ENCODE results near the gene CCDC74B.
A peak's percentile ranks its signal among the peaks of the same experiment; 100 is the strongest.
"Not testable (repeated sequence)": the region's sequence is repeated elsewhere in the genome, so short reads cannot be mapped to it uniquely, and the experiment has no call there.

The CCDC74B gene

DNA sequence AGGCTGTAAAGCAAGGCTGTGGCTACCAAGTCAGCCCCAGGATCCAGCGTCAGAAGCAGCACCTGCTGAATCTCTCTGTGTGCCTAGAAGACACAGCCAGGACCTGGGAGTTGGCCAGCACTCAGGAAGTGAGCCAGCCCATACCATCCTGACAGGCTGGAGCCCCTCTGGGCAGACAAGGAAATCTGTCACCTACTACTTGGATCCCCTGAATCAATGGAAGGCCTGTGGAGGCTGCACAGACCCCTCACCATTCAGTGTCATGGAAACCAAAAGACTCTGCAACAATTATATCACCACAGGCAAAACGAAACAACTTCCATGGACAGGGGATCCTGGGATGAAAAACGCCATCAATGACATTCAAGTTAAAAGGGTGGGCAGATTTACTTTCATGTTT, 21.7 kb upstream of the CCDC74B start:
- not testable (repeated sequence) for DNase-seq (ENCODE audit: low read depth)

DNA sequence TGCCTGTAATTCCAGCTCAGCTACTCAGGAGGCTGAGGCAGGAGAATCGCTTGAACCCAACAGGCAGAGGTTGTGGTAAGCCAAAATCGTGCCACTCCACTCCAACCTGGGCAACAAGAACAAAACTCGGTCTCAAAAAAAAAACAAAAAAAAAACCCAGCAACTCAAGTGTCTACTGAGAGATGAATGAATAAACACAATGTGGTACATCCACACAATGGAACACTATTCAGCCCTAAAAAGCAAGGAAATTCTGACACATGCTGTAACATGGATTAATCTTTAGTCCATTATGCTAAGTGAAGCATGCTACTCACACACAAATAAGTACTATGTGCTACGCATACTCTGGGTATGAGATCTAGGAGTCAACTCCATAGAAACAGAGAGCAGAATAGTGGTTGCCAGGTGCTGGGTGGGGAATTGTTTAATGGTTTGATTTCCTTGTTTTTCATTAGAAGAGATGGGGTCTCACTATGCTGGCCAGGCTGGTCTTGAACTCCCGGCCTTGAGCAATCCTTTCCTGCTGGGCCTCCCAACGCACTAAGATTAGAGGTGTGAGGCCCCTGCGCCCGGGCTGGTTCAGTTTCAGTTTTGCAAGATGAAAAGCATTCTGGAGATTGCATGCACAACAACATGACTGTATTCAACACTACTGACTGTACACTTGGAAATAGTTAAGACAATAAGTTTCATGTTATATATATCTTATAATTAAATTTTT, 20.5 kb upstream of the CCDC74B start:
- no peak for DNase-seq (ENCODE audit: low read depth)

DNA sequence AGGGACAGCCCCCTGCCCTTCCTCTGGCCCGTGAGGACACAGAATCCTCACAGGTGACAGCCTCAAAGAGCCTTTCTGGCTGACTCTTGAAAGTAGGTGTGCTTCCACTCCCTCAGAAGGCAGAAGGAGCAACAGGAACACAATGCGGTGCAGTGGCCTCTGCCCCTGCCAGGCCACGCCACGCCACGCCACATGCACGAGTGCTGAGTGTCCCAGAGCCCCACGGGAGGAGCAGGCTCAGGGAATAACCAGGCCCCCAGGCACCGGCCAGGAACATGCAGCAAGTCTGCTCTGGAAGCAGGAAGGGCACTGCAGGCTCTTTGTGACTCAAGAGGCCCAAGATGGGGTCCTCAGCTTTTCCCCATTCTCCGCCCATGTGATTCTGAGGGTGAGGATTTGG, 18.1 kb upstream of the CCDC74B start:
- DNase-seq (ENCODE audit: low read depth) = no peak

DNA sequence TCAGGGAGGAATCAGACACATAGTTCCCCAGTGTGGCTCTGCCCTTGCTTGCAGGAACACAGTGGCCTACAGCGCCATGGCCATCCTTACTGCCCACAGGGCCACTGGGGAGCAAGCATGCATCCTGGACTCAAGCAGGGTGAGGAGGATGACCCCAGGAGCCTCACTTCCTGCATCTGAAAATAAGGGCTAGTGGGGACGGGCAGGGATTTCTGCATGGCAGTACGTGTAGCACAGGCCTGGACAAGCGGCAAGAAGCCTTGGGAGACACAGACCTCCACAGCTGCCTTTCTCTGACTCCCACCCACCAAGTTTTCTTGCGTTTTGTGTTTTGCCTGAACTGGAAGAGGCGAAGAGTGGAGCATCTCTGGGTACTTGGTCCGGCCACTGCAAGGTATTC, 17.6 kb upstream of the CCDC74B start:
- not testable (repeated sequence) for DNase-seq (ENCODE audit: low read depth)

DNA sequence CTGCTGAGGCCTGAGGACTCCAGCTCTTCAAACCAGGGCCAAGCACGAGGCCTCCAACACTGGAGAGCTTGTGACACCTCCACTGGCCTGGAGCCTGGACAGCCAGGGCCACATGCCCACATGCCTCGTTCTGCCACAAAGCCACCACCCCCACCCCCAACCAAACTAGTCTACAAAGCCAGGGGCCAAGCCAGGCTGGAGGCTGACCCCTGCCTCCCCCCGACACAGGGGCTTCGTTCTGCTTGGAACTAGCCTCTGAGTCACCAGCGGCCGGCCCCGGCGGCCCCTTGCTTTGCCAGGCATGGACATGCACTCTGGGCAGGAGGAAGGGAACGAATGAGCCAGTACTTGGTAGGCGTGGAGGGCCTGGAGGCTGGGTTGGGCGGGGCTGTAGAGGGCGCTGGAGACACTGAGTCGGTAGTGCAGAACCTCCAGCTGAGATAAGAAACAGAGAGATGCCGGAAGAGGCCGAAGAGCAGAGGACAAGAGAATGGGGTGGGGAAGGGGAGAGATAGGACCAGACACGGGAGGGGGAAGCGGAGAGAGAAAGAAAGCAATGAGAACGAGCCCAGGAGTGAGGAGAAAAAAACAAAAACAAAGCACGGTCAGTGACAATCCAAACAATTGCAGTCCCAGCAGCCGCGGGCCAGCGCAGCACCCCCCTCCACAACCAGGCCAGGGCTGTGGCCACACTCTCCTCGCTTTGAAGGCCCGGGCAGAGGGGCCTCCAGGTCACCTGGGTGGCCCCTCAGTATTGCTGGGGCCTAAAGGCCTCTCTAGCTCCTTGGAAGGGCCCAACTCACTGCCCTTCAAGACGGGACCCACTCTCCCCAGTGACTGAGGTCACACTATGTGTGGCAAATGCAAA, 16.2 kb upstream of the CCDC74B start:
- not testable (repeated sequence) for DNase-seq (ENCODE audit: low read depth)

DNA sequence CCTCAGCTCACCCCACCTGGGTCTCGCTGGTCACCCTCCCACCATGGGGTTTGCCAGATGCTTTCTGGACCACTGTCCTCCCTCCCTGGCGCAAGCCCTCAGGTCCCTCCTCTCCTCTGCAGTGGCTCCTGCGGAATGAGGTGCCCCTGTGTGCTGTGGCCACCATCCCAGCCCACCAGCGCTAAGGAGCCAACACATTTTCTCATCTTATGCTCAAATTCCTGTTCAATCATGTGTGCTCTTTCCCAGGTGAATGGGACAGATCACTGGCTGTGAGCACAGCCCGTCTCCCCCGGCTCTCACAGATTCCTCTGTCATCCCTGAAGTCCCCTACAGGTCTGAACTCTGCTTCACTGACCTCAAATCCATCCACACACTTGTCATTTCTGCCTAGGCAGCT, 15.2 kb upstream of the CCDC74B start:
- DNase-seq (ENCODE audit: low read depth) = no peak

DNA sequence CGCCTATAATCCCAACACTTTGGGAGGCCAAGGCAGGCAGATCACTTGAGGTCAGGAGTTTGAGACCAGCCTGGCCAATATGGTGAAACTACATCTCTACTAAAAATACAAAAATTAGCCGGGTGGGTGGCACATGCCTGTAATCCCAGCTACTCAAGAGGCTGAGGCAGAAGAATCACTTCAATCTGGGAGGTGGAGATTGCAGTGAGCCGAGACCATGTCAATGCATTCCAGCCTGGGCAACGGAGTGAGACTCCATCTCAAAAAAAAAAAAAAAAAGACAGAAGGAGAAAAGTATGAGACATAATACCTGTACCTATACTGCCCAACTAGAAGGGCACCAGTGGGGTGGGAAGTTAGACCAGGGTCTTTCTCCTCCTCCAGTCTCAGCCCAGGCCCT, 14.5 kb upstream of the CCDC74B start:
- not testable (repeated sequence) for DNase-seq (ENCODE audit: low read depth)

DNA sequence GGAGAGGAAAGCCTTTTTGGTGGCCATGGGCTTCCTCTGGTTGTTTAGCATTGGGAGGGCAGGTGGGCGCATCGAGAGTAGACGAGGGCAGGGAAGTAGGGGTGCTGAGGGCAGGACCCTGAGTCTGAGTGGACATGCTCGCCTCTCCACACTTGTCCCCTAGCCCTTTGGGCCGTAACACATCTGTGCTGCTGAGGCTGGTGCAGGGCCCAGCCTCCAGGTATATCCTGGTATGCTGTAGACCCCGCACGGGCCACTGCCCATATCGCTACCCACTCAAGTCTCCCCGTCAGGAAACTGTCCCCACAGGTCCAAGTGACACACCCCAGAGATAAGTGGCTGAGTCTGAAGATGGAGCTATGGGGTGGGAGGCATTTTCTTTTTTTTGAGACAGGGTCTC, 13.7 kb upstream of the CCDC74B start:
- DNase-seq (ENCODE audit: low read depth) = no peak

DNA sequence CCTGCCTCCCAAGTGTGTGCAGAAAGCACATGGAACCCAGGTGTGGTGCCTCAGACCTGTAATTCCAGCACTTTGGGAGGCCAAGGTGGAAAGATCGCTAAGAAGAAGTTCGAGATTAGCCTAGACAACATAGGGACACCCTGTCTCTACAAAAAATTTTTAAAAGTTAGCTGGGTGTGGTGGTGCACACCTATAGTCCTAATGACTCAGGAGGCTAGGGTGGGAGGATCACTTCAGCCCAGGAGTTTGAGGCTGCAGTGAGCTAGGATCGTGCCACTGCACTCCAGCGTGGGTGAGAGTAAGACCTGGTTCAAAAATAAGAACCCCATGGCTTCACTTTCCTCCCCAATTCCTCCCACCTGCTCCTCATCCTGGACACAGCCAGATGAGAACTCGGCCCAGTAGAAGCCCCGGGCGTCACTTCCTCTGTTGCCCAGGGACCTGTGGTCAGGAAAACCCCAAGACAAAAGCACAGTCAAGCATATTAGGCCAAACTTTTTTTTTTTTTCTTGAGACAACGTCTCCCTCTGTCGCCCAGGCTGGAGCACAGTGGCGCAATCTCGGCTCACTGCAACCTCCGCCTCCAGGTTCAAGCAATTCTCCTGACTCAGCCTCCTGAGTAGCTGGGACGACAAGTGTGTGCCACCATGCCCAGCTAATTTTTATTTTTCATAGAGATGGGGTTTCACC, 13.1 kb upstream of the CCDC74B start:
- not testable (repeated sequence) for DNase-seq (ENCODE audit: low read depth)

DNA sequence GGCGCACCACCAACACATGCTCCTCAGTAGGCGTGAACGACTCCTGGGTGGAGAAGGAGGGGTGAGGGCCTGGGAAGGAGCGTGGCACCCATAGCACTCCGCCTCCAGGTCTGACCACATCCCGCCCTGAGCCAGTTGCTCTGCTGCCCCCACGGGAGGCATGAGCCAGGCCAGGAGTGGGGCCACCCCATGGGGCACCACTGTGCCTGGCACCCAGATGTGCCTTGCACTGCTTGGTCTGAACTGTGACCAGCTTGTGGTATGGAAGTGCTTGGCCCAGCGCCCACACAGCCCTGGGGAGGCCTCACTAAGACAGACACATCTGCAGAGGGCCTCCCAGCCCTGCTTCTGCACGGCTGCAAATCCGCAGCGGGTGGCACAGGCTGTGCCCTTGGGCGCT, 12.4 kb upstream of the CCDC74B start:
- not testable (repeated sequence) for DNase-seq (ENCODE audit: low read depth)

DNA sequence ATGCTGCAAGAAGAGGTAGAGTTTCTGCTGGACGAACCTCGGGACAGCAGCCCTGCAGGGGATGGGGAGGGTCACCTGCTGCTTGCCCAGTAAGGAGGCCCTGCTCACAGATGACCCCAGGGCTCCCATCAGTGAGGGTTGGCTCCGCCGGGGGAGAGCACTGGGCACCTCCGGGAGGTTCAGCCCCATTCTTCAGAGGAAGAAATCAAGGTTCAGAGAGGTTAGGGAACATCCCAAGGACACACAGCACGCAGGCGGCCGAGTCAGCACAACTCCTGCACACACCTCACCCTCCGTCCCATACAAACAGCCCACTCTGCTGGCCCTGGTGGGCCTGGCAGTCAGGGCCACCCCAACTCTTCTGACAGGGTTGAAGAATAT, 11.7 kb upstream of the CCDC74B start:
- no peak for DNase-seq (ENCODE audit: low read depth)

DNA sequence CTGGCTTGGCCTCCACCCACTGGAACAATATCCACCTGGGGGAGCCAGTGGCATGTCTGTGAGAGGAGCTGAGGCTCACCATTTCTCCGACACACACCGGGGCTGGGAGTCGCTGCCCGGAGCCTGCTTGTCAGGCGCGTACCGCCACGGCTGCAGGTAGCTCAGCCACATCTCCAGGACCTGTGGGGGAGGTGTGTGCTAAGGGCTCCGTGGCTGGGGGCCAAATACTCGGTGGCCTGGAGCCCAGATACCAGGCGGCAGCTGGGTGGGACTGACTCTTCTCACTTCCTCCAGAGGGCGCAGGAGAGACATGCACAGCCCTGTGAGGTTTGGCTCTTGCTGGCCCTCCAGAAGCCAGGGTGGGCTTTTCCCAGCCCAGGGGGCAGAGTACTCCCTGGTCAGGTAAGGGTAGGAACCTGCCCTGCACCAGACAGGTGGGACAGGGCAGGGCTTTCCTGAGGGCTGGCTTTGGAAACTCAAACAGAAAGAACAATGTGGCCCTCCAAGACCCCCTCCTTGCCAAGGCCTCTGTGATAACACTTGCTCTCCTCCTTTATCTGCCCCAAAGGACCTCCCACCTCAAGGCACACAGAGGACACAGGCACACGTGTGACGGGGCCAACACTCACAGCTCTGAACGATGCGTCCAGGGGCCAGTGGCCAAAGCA, 11.2 kb upstream of the CCDC74B start:
- peak; percentile 8 for DNase-seq (ENCODE audit: low read depth)

DNA sequence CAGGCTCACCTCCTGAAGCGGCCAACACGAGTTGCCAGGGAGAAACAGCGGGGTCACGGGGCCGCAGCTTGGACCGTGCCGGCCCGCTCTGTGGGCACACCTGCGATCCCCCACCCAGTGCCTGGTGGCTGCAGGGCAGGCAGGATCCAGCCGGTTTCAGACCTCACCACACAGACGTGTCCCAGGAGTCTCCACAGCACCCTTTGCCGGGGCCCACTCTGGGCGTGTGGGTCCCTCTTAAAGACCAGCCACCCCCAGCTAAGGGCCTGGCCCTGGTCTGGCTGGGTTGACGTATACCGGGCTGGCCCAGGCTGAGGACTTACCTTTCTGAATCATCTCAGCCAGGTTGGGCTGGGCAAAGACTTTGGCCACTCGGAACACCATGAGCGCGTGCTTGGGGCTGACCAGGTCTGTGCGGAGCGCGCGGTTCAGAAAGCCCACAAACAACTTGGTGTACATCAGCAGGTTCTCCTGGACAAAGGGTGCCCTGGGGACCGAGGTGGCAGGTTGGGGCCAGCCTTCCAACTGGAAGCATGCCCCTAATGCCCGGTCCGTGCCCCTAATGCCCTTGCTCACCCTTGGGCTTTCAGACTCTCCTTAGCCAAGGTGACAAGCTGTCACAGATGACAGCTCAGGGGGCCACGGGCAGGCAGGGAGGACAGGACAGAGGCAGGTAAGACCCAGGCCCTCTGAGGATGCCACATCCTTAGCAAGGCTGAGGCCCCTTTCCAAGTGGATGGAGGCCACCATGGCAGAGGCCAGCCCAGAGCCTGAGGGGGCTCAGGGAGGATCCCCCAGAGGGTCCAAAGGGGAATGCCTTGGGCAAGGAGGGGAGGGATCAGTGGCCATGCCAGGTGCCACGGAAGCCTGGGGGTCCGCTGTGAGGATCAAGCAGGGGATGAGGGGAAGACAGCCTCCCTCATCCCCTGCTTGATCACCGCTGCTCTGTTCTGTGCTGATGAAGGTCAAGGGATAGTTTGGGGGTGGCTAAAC, 10.2 kb upstream of the CCDC74B start:
- no peak for DNase-seq (ENCODE audit: low read depth)

DNA sequence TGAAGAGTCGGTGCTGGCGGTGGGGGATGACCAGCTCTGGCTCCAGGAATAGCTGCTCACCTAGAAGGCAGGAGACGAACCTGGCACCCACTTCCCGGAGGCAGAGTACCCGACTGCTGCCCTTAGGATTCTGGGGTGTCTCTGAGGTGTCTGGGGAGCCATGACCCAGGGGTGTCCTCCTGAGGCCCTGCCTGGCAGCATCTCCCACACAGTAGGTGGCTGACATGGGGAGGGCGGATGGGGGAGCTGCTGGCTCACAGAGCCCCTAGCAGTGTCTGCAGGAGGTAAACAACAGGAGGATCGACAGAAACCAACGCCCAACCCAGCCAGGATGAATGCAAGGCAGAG, 9.5 kb upstream of the CCDC74B start:
- DNase-seq (ENCODE audit: low read depth) = not testable (repeated sequence)

DNA sequence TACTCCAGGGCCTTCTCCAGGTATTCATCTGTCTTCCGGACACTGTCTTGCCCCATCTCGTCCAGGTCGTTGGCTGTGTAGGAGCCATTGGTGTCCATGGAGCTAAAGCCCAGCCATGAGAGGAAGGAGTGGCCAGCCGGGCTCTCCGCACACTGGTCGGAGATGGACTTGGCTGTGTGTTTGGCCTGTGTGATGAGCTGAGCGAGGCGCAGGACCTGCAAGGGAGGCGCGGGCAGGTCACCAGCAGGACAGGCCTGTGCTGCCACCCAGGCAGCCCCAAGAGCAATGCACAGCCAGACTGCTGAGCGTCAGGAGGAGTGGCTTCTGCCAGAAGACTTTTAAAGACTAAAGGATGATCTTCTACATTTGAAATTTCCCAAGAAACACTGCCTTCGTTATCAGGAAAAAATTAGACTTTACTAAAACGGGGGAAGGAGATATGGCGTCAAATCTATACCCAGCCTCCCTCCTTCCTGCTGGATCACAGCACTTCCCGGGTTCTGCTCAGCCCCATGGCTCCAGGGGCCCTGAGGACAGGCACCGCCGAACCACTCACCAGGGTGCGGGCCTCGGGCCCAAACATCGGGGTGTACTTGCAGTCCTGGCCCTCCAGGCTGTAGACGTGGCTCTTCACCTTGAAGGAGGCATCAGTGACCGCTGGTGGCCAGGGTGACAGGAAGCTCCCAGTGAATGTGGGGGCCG, 9.0 kb upstream of the CCDC74B start:
- not testable (repeated sequence) for DNase-seq (ENCODE audit: low read depth)

DNA sequence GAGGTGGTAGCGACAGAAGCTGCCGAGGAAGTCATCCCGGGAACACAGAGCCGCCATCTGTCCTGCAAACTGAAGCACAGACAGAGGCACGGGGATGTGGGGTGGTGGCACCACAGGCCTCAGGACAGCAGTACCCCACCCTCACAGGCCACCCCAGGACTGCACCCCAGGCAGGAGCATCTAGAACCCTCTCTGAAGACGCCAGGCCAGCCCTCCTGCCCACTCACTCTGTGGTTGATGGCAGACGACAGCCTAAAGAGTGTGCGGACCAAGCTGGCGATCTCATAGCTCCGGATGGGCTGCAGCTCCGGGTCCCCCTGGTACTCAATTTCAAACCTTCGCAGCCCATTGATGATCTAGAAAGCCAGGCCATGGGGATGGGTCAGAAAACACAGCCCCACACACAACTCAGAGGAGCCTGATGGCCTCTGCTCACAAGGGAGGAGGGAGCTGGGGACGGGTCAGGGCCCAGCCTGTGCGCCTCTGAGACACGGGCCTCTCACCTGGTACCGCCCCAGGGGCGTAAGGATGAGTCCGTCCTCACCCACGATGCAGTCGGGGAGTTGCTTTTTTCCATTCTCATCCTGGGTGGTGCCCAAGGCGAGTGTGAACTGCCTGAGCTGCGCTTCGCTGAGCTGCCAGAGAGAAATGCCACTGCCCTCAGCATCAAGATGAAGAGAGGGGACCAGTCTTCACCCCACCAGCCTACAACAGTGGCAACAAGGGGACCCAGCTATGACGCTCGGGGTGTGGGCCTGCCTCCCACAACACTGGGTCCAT, 8.1 kb upstream of the CCDC74B start:
- no peak for DNase-seq (ENCODE audit: low read depth)

DNA sequence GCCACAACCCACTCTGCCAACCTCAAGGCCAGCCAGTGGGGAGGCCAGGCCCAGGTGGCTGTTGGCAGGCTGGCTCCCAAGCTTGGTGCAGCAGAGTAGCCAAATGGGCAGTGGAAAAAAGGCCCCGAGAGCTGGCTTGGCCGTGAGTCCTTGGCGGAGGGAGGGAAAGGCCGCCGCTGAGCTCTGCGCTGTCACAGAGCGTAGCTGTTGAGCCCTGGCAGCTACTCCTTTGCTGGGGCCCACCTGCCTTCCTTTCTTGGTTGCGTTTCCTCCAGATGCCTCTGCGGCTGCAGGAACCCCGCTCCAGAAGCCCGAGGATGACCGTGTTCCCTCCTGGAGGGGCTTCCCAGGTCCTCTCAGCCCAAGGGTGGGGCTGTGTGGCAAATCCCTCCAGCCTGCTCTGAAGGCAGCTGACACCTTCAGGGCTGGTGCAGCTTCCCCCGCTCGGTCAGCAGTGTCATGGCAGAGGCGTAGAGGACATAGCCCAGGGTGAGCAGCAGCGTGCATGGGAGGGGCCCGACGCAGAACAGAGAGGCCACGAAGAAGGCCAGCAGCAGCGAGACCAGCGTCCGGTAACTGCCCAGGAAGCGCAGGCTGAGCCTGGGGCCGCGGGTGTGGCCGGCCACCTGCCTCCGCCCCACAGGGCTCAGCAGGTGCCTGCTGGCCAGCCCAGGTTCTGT, 7.4 kb upstream of the CCDC74B start:
- not testable (repeated sequence) for DNase-seq (ENCODE audit: low read depth)

DNA sequence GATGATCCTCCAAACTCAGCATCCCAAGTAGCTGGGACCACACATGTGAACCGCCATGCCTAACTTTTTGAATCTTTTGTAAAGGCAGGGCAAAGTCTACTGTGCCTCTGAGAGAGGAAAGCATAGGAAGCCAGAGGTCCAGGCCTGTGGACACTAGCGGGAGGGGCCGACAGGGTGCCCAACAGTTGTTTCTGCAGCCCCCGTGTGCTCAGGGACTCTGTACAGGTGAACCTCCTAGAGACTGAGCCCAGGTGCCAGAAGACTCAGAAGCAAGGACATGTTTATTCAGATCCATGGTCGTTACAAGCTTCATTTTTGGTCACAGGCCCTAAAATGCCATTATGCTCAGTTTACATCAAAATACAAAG, 6.2 kb upstream of the CCDC74B start:
- DNase-seq (ENCODE audit: low read depth) = not testable (repeated sequence)

Data from stromal cell of bone marrow (primary cell).